Measurements from ENCODE around the gene HDAC4. TPM values are rescaled to one million over a fixed set of nuclear protein-coding genes. Genes with fewer than 3 reads are reported as not detected.

HDAC4 gene
- total RNA-seq, 6 donors from 2014 or later = 16.1 to 108 (median 45.0) TPM

DNA sequence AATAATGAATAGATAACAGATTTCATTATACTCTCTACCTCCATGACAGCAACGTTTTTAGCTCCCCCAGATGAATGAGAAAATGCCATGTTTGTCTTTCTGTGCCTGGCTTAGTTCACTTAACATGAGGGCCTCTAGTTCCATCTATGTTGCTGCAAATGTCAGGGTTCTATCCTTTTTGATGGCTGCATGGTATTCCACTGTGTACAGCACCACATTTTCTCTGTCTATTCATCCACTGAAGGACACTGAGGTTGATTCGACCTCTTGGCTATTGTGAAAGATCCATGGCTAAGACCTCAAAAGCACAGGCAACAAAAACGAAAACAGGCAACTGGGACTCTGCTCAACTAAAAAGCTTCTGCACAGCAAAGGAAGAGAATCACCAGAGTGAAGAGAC lies 264.6 kb downstream of the HDAC4 start:
- Histone ChIP-seq H3K27me3 (no peaks in the 10 kb centered on the region), H3K9me3 (no peaks in the 10 kb centered on the region), H3K27ac (no peak overlapping the region), H3K36me3 (peaks cover 16 to 88% (median 65%) of the 10 kb centered on the region in 4 donors), H3K4me1 (no peaks in the 10 kb centered on the region), H3K4me3 (no peak overlapping the region)
- 89 to 96% methylated on average over 3 of the region's 3 CpGs for WGBS, 2 donors
- ATAC-seq (ENCODE audit: low FRiP score in 2 of 2) (no peak), DNase-seq (no peak)
- TF ChIP-seq POLR2A (IDR thresholded peaks at IDR 0.05) (no peak), EP300 (IDR thresholded peaks at IDR 0.05) (no peak), POLR2AphosphoS5 (IDR thresholded peaks at IDR 0.05) (no peak)
- TF ChIP-seq, protein P1, sequence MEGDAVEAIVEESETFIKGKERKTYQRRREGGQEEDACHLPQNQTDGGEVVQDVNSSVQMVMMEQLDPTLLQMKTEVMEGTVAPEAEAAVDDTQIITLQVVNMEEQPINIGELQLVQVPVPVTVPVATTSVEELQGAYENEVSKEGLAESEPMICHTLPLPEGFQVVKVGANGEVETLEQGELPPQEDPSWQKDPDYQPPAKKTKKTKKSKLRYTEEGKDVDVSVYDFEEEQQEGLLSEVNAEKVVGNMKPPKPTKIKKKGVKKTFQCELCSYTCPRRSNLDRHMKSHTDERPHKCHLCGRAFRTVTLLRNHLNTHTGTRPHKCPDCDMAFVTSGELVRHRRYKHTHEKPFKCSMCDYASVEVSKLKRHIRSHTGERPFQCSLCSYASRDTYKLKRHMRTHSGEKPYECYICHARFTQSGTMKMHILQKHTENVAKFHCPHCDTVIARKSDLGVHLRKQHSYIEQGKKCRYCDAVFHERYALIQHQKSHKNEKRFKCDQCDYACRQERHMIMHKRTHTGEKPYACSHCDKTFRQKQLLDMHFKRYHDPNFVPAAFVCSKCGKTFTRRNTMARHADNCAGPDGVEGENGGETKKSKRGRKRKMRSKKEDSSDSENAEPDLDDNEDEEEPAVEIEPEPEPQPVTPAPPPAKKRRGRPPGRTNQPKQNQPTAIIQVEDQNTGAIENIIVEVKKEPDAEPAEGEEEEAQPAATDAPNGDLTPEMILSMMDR (IDR thresholded peaks at IDR 0.05) = no peak

DNA sequence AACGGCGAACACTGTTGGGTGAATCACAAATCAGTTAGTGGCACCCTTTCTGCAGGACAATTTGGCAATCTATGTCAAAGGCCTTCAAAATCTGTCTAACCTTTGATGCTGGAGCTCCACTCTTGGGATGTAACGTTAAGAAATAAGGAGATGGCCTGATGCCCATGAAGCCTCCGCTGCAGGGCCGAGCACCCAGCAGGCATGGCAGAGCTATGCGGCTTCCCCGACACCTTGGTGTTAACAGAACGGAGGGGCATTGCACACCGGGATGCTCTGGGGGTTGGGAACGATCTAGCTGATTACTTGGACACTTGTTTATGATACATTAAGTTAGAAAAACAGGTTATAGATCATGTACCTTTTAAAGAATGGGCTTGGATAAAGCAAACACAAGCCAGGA lies 265.3 kb downstream of the HDAC4 start:
- Histone ChIP-seq H3K27me3 (no peaks in the 10 kb centered on the region), H3K36me3 (peaks cover 14 to 85% (median 67%) of the 10 kb centered on the region in 4 donors), H3K4me1 (no peaks in the 10 kb centered on the region), H3K9me3 (no peaks in the 10 kb centered on the region), H3K27ac (no peak overlapping the region), H3K4me3 (no peak overlapping the region)
- no peak for DNase-seq
- no peak for ATAC-seq (ENCODE audit: low FRiP score in 2 of 2)
- TF ChIP-seq POLR2A (IDR thresholded peaks at IDR 0.05) (no peak), POLR2AphosphoS5 (IDR thresholded peaks at IDR 0.05) (no peak)
- 95% methylated on average over 9 to 10 of the region's 10 CpGs for WGBS, 2 donors

DNA sequence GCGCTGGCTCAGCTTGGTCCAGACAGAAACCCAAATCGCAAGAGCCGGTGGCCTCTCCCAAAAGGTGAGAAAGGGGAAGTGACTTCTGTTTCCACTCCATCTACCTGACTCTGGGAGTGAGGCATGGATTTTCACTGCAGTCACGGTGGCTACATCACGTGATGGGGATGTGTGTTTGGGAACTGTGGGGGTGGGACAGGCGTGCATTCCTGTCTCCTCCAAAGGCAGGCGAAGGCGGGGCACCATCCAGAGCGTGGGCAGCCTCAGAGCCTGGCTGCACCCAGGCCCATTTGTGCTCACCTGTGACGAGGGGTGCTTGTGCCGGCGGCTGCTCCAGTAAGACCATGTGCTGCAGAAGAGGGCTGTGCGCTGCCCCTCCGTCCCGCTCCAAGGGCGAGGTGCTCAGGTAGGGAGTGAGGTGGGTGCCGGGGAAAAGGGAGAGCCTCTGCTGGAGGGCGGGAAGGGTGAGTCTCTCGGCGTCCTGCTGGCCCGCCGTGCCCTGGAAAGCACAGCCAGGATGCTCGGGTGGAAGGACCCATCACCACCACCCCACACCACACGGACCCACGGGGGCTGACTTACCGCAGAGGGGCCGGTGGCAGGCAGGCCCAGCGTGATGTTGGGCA lies 266.8 kb downstream of the HDAC4 start:
- no peaks in the 10 kb centered on the region for H3K27me3 ChIP-seq
- H3K27ac ChIP-seq = no peak overlapping the region
- DNase-seq (no peak), ATAC-seq (ENCODE audit: low FRiP score in 2 of 2) (no peak)
- peaks cover 13 to 86% (median 70%) of the 10 kb centered on the region in 4 donors for H3K36me3 ChIP-seq
- 88 to 96% methylated on average over 14 to 26 of the region's 28 CpGs for WGBS, 2 donors
- H3K9me3 ChIP-seq = no peaks in the 10 kb centered on the region
- no peaks in the 10 kb centered on the region for H3K4me1 ChIP-seq
- no peak overlapping the region for H3K4me3 ChIP-seq
- TF ChIP-seq, protein P1 (IDR thresholded peaks at IDR 0.05) = no peak
- no peak for TF ChIP-seq POLR2A (IDR thresholded peaks at IDR 0.05)
- TF ChIP-seq POLR2AphosphoS5 (IDR thresholded peaks at IDR 0.05) = no peak
- no peak for TF ChIP-seq EP300 (IDR thresholded peaks at IDR 0.05)

DNA sequence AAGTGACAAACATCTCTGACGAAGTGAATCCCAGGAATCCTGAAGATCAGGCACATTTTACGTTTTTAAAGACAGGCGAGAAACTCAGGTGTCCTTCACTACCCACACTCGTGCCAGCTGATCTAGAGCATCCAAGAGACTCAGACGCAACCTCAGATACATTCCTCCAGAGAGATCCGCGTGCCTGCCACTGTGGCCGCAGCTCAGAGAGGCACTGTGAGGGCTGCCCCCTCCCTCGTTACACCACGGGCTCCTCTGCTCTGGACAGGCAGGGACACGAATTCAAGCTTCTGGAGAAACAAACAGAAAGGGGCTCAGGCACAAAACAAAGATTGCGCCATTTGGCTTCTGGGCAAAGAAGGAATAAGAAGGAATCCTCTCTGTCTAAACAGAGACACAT lies 268.0 kb downstream of the HDAC4 start:
- no peak for TF ChIP-seq EP300 (IDR thresholded peaks at IDR 0.05)
- TF ChIP-seq, protein P1 (IDR thresholded peaks at IDR 0.05) = no peak
- TF ChIP-seq POLR2A (IDR thresholded peaks at IDR 0.05) = no peak
- TF ChIP-seq POLR2AphosphoS5 (IDR thresholded peaks at IDR 0.05) = no peak
- ATAC-seq (ENCODE audit: low FRiP score in 2 of 2) (no peak), DNase-seq (no peak)
- Histone ChIP-seq H3K4me3 (no peak overlapping the region), H3K27ac (no peak overlapping the region), H3K9me3 (no peaks in the 10 kb centered on the region), H3K36me3 (peaks cover 9 to 84% (median 62%) of the 10 kb centered on the region in 4 donors), H3K4me1 (no peaks in the 10 kb centered on the region), H3K27me3 (no peaks in the 10 kb centered on the region)
- 87 to 97% methylated on average over 12 of the region's 12 CpGs for WGBS, 2 donors

DNA sequence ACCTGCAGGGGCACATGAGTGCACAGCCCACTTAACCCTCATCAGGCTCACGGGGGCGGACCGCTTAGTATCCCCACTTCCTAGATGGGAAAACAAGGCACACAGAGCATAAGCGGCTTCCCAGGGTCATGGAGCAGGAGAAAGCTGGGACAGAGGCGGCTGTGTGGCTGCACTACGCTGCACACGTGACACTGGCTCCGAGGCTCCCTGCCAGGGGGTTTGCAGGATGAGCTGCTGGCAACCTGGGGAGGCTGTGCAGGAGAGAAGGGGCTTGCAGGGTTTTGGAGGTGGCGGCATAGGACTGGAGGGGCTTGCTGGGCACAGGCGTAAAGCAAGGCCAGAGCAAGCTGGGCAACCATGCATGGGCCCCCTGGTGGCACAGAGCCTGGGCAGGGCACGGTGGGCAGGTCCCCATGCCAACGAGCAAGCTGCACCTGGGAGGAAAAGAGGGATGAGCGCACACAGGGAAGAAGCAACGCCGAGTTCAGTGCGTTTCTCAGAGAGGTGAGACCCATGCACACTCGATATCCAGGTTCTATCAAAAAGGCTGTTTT lies 268.6 kb downstream of the HDAC4 start:
- DNase-seq = no peak
- peaks cover 9 to 81% (median 59%) of the 10 kb centered on the region in 4 donors for H3K36me3 ChIP-seq
- TF ChIP-seq POLR2A (IDR thresholded peaks at IDR 0.05) (no peak), POLR2AphosphoS5 (IDR thresholded peaks at IDR 0.05) (no peak)
- TF ChIP-seq, protein P1 (IDR thresholded peaks at IDR 0.05) = no peak

More for the DNA sequence above, 268.6 kb downstream of the HDAC4 start:
- no peak for ATAC-seq (ENCODE audit: low FRiP score in 2 of 2)
- Histone ChIP-seq H3K27me3 (no peaks in the 10 kb centered on the region), H3K4me1 (no peaks in the 10 kb centered on the region), H3K4me3 (no peak overlapping the region), H3K27ac (no peak overlapping the region), H3K9me3 (no peaks in the 10 kb centered on the region)
- WGBS, 2 donors = 91 to 95% methylated on average over 17 of the region's 17 CpGs
